HG03159 (cell line): ENCODE measurements around the gene ZHX3.
"Not testable (repeated sequence)": the region's sequence is repeated elsewhere in the genome, so short reads cannot be mapped to it uniquely, and the experiment has no call there.

Experiments used
- ATAC-seq: cut with Tn5 transposase; IDR thresholded peaks from one replicate; pipeline ENCODE4 v1.9.1; 2021; ENCODE audit warnings: mild to moderate bottlenecking, moderate library complexity; ENCODE audit not compliant: unreplicated experiment

The ZHX3 gene

DNA sequence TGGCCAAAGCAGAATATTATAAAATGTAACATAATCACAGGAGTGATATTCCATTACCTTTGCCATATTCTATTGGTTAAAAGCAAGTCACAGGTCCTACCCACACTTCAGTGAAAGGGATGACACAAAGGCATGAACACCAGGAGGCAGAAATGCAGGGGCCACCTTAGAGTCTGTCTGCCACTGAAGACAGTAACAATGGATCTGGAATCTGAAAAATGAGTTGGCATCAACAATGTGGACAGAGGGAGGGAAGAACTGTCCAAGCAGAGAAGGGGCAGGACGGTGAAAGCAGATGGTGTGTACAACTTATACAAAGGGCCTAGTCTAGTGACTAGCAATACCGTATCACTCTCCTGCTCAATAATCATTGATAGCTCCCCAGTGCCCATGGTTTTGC, 16.5 kb upstream of the ZHX3 start:
- ATAC-seq, result no peak

GRCh38 chr20:41331731-41332130, 14.2 kb upstream of the ZHX3 start:
- no peak for ATAC-seq

- ATAC-seq, result no peak
Measured at GRCh38 chr20:41330941-41331340, 13.4 kb upstream of the ZHX3 start.

DNA sequence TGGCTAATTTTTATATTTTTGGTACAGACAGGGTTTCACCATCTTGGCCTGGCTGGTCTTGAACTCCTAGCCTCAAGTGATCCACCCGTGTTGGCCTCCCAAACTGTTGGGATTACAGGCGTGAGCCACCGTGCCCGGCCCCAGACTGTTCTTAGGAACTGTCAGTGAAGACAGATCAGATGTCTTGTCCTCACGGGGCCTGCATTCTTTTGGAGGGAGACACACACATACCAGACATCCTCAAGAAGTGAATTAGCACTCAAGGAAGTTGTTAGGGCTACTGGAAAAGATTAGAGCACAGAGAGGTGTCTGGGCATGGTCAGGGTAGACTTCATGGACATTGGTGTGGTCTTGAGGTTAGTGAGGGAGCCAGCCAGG, 12.8 kb upstream of the ZHX3 start:
- no peak for ATAC-seq

DNA sequence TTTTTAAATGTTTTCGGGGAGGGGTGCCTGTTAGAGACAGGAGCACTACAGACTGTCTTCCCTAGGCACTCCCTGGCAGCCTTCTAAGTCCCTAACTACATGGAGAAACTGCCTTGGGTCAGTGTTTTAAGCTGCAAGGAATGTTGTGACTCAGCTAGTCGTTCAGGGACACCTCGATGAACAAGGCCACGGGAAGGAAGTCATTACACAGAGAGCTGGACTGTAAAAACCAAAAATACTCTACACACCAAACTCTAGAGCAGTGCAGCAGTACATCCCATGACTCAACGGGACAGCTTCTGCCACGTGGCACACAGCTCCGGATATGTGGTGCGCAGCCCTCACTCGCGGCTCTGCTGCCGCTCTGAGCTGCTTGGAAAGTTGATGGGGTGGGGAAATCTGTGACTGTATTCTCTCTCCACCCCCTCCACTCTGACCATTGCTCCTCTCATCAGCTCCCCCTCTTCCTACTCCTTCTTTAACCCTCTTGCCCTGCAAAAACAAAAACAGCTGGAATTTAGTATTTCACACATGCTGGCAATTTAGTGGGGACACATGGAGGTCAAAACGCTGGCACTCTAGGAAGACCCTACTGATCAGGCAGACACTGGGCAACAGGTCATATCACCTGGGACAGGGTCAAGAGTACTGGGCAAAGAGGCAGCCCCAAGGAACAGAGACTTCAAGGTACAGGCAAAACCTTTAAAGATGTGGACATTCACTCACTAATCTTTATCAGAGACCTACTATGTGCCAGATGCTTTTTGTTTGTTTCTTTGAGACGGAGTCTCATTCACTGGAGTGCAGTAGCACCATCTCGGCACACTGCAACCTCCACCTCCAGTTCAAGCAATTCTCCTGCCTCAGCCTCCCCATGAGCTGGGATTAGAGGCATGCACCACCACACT, 12.2 kb upstream of the ZHX3 start:
- ATAC-seq, result peak; percentile 66

DNA sequence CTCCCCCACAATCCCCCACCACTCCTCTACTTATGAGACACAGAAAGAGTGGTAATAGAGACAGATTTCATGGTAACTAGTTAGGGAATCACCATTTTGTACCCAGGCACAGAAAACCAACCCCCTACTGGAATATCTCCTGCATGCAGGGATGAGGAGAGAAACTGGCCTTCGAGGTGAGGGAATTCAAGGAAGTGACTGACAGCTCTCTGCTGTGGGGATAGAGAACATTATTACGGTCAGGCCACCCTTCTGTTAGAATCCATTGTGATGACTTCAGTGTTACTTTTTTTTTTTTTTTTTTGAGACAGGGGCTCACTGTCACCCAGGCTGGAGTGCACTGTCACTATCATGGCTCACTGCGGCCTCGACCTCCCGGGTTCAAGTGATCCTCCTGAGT, 9.6 kb upstream of the ZHX3 start:
- ATAC-seq, result no peak

DNA sequence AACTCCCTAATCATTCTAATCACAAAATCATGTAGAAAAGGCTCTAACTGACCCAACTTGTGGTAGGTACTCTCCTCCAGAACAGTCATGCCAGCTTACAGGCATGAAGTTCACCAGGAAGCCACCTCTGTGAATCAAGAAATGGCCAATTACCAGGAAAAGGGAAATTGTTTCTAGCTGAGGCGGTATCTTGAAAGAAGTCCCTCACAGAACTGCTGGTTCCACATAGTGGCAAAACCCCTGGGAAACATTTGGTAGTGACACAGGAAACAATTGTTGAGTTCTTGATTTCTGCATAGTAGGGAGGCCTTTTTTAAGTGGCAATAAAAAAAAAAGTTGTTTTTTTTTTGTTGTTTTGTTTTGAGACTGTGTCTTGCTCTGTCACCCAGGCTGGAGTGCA, 3.4 kb upstream of the ZHX3 start:
- ATAC-seq, result no peak

- no peak for ATAC-seq
Measured at GRCh38 chr20:41320441-41320840, 2.9 kb upstream of the ZHX3 start.

GRCh38 chr20:41318271-41318649, 729 bp upstream of the ZHX3 start:
- ATAC-seq, result no peak

DNA sequence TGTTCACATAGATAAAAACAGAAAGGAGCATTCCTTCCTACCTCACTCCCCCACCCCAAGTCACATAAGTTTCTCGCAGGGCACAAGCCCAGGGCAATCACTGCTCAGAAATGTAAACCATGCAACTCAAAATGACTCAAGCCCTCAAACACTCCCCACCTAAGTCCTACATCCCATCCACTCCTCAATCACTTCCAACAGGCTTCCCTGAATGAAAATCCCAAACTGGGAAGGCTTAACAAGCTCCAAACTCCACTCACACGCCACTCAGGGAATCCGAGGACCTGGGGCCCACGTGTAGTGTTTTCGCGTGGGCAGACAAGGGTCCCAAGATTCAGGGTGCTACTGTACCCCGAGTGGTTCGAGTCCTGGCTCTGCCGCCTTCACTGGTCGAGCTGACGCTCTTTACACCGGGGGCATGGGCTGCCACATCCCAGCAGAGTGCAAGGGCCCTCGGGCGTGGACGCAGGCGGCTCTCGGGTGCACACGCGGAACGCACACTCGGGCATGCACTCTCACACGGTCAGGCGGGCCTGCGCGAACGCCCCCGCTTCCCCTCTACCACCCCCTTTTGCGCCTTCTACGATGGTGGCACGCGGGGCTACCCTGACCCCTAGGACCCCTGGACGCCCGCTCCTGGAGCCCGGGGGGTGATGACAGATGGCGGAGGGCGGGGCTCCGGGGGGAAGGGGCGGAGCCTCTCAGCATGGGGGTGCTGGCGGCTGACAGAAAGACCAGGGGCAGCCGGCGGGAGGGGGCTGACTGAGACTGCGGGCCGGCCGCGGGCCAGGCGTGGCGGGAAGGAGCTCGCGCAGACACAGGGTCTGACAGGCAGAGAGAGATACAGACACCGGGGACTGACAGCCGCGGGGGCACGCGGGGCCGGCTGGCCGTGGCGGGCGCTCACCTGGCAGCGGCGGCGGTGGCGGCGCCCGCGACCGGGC, 657 bp downstream of the ZHX3 start:
- ATAC-seq, result peak; percentile 58

GRCh38 chr20:41316051-41316450, 1.5 kb downstream of the ZHX3 start:
- ATAC-seq, result no peak

DNA sequence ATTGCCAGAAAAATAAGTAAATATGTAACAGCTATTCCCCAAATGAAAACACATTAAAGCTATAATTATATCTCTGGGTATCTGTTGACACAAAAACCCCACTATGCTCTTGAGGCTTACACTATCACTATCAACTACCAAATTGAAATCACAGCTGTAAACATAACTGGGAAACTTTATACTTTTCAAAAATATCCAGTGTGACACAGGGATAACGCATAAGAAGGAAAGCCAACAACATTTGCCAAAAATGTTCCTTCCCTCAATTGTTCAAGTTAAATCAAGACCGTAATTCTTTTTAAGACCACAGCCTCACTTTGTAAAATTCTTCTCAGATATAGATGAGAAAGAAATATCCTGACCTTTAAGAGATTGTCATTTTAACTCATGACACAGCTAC, 3.1 kb downstream of the ZHX3 start:
- no peak for ATAC-seq

DNA sequence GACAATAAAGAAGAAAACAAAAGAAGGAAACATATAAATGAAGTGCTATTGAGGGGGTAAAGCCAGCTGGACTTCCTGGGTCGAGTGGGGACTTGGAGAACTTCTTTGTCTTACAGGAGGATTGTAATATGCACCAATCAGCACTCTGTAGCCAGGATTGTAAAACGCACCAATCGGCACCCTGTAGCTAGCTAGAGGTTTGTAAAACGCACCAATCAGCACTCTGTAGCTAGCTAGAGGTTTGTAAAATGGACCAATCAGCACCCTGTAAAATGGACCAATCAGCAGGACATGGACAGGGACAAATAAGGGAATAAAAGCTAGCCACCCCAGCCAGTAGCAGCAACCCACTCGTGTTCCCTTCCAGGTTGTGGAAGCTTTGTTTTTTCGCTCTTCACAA, 5.5 kb downstream of the ZHX3 start:
- ATAC-seq, result not testable (repeated sequence)

- ATAC-seq, result no peak
Measured at GRCh38 chr20:41309817-41310216, 7.7 kb downstream of the ZHX3 start.

DNA sequence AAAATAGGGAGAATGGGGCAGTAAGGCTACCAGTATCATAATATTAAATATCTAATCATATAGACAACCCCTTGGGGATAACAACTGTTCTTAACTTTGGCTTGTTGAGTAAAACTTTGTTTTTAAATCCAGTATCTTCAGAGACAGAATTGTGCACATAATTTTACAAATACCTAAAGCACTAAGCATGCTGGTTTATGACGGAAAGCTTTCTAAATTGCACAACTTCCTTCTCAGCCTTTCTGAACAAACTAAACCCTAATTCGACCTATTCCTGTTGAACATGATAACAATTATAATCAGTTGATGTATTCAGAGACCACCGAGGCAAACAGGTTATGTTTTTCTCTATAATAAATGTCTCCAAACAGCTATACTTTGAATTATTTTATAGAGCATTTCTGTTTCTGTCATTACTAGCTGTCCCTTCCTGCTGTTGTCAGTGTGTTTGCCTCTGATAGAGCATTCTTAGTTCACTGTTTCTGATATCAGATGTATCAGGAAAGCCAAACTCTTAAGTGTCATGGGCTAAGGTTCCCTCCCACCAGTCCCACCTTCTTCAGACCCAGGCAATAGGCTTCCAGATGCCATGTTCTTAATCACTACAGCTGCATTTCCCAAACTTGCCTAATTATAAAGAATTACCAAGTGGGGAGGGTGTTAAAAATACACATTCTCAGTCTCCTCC, 8.7 kb downstream of the ZHX3 start:
- ATAC-seq, result no peak

- ATAC-seq, result no peak
Measured at GRCh38 chr20:41308290-41308711, 9.2 kb downstream of the ZHX3 start.

DNA sequence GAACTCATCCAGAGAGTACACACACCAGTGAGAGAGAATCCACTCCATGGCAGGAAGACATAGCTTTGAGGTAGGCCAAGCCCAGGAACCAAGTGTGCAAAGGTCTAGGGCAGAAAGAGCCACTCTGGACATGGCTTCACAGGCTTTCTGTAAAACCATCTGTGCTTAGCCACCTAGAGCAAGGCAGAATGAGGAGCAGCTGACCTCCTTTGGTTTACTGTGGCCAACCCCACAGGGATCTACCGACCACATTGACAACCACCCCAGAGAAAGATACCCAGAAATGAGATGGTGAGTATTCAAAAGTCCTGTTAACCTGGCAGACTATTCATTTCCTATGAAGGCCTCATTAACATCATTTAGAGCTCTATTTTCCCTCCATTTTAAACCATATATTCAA, 10.5 kb downstream of the ZHX3 start:
- ATAC-seq, result no peak

GRCh38 chr20:41306061-41306727, 11.3 kb downstream of the ZHX3 start:
- ATAC-seq, result peak; percentile 92

DNA sequence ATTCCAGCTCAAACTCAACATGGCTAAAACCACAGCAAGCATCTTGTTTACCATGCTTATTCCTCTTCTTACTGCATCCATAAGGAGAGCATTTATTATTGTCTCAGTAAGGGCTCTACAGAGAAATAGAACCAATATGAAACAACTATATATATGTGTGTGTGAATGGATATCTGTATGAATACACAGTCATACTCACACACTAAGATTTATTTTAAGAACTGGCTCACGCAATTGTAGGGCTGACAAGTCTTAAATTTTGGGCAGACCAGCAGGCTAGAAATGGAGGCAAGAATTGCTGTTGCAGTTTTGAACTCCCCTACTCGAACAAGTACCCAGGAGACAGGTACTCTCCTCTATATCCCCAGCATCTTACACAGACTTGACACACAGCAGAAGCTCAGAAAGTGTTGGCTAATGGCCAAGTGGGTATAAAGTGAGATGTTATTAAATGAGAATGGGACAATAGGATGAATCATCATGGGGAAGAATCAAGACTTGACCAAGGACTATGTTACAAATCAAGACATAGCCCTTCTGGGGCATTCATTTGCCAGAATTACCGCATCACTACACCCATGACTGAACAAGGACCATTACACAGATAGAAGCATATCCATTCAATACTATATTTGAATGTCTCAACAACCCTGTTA, 13.0 kb downstream of the ZHX3 start:
- no peak for ATAC-seq

- ATAC-seq, result no peak
Measured at GRCh38 chr20:41304002-41304401, 13.5 kb downstream of the ZHX3 start.
